ENCODE measurements around the gene INPP5A.

Gene INPP5A

GRCh38 chr10:132634241-132634946 is 96.8 kb downstream of the INPP5A start:
- DNase-seq: no peak

GRCh38 chr10:132634947-132635271 is 97.3 kb downstream of the INPP5A start:
- no peak for DNase-seq

DNA sequence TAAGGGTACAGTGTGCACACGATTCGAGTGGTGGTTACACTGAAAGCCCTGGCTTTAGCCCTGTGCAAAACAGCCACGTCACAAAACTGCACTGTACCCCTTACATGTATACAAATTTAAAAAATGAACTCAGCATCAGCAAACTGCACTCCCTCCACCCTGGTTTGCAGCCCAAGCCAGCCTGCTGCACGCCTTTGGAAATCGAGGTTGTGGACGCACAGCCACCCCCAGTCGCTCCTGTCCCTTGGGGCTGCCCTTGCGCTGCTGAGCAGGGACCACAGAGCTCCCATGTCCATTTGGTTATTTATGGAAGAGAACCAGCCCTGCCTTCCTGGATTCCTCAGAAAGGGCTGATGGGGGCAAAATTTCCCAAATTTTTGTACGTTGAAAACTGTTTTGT is 98.8 kb downstream of the INPP5A start:
- no peak for DNase-seq

- no peak for DNase-seq
Measured at GRCh38 chr10:132637477-132638129, 100.0 kb downstream of the INPP5A start.

DNA sequence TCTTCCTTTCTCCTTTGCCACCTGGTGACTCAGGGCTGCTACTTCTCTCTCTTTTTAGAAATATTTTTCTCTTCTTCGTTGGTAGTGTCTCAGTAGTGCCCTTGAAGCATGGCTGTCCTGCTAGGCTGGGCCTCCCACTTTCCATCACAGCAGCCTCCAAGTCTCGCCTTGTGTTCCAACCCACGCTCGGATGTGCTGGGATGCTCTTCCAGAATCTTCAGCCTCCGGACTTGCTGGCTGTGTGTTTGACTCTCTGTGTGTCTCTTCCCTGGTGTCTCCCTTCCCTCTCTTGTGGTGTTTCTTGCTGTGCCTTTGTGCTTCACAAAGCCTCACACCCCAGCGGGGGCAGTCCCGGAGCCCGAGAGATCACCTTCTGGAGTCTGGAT is 100.5 kb downstream of the INPP5A start:
- DNase-seq: no peak

DNA sequence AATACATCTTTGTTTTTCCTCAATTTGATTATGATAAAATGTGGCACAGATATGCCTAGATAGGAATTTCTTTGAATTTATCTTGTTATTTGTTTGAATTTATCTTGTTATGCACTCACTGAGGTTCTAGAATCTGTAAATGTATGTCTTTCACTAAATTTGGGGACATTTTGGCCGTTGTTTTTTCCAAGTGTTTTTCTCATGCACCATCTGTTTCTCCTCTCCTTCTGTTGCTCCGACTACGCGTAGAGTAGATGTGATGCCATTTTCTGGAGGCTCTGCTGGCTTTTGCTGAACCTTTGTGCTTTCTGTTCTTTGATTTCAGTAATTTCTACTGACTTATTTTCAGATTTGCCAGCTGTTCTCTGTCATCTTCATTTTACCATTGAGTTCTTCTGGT is 101.9 kb downstream of the INPP5A start:
- DNase-seq: no peak

- DNase-seq: no peak
Measured at GRCh38 chr10:132640326-132641125, 102.9 kb downstream of the INPP5A start.

DNA sequence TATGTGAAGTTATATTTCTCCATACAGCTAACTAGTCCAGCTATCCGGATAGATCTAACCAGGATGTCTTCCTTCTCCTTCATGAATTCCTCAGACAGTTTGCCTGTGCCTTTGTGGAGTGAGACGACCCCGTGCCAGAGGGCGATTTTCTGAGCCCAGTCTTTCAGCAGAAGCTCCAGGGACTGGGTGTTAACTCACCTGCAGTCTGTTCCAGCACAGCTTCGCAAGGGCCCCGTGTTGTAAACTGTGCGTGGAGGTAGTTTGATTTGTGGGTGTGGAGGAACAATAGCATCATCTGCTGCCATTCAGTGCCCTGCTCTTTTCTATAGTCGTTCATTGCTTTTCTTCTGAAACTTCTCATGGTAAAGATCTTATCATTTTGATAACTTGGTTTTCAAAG is 103.8 kb downstream of the INPP5A start:
- no peak for DNase-seq

GRCh38 chr10:132641966-132642731 is 104.6 kb downstream of the INPP5A start:
- DNase-seq: no peak

DNA sequence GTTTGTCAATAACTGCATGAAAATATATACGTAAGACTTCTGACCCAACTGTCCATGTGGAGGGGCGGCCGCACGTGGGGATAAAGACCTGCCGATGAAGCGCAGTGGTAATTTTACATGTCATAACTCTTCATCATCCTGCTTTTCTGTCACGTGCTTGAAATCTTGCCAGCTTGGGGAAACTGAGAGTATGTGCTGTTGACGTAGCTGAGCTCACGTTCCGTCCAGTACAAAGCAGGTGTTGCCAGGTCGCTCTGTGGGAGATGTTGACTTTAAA is 105.1 kb downstream of the INPP5A start:
- DNase-seq: no peak

DNA sequence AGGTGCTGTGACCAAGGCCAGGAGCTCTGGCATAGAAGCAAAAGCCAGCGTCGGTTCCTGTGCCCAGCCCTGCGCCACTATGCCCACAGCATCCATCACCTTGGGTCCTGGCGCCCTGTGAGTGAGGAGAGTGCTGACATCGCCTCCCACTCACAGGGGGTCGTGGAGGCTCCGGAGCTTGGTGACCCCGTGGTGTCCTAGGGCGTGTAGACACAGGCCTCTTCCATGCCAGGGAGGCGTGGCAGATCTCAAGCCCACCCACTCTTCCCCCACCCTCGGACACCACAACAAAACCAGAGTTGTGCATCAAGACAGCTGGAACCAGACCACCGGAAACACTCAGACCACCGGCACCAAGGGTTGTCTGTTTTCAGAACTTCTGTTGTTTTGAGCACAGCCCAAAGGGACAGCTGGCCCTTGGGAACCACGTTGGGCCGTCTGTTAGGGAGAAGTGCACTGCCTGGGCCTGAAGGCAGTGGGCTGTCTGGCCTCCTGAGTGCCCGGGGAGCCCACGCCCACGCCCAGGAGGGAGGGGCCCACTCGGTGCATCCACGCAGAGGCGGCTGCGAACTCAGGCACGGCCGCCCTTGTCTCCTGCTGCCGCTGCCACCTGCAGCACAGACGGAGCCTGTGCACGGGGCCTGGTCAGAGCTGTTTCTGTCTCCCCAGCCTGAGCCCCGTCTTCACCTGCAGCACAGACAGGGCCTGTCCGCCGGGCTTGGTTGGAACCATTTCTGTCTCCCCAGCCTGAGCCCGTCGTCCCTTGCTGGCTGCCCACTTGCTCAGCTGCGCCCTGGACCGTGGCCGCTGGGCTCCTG is 106.3 kb downstream of the INPP5A start:
- no peak for DNase-seq

DNA sequence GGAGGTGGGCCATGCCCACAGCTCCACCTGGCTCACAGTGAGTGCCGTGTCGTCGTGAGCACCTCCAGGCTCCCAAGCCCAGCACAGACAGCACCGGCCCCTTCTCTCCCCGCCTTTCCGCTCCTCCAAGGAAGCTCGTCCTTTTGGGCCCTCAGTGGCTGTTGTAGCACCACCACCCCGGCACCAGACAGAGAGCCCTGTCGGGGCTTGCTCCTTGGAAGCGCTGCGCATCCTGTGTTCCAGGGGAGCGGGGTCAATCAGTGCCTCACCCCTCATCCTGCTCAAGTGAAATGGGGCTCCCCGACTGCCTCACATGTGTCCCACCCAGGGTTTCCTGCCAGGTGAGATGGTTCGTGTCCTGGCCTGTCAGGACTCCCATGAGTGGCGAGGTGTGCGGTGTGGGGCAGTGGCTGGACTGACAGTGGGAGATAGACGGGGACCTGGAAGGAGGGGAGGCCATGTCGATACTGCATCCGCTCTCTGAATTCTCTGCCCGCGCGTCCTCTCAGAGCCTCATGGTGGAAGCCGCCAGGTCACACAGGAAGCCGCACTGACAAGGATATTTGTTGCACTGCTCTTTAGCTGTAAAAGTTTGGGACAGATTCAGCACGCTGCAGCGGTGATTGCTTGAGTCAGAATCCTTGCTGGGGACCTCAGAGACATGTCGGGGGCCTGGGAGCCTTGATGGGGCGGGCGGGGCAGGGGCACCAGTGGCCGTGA is 107.1 kb downstream of the INPP5A start:
- DNase-seq: no peak

DNA sequence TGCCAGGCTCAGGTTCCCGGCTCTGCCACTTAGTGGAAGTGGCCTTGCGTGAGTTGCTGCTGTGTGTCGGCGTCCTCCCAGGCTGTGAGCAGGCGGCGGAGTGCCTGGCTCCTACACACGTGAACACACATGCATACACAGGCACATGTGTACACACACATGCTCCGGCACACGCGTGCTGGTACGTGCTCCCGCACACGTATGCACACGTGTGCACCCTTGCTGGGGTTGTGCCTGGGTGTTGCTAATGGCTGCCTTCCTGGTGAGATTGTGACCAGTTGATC is 107.6 kb downstream of the INPP5A start:
- no peak for DNase-seq

DNA sequence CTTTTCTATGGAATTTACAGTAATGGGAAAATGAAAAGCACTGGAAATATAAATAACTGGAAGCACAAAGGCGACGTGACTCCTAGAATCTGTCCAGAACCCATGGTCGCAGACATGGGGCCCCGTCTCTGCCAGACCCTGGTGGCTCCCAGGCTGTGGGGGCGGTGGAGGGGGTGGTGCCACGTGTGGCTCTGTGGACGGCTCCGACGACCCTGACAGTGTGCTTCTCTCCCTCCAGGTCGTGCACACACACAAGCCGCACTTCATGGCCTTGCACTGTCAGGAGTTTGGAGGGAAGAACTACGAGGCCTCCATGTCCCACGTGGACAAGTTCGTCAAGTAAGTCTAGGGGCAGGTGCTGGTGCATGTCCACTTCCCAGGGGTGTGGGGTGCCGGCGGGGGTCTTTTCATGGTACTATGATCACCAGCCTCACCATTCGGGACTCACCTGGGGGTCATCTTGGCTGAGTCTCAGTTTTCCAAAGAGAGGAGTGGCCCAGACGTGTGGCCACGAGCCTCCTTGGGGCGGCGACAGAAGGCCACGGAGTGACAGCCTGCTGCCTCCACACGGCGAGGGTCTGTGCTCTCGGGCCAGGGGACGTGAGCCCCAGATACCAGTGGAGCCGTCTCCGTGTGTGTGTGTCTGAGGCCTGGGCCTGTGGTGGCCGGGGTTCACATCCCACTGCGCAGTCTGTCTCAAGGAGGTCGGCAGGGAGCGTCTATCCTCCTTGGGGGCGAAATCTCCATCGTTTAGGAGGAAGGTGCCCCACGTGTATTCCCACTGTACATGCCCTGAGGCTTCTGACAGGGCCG is 108.2 kb downstream of the INPP5A start:
- DNase-seq: no peak

DNA sequence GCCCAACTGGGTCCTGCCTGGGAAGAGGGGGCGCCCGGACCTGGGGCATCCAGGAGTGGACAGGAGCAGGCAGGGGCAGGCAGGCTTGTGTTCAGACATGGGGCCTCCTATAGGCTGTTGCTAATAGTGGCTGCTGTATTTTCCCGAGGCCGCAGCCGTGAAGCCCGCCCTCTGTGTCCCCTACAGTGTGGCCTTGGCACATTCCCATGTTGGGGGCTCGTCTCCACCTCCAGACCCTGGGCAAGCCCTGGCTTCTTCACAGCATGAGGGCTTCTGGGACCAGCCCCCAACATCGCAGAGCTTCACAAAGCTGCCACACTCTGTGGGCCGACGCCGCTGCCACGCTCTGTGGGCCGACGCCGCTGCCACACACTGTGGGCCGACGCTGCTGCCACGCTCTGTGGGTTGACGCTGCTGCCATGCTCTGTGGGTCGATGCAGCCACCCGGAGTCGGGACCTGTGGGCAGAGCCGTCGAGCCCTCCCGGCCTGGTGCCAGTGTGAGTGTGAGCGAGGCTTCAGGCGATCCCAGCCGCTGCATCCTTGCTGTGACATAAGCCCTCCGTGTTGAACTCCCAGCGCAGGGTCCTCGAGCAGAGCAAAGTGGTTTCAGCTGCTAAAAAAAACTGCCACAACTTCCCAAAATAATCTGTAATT is 109.0 kb downstream of the INPP5A start:
- no peak for DNase-seq

- DNase-seq: no peak
Measured at GRCh38 chr10:132647424-132647823, 109.8 kb downstream of the INPP5A start.

DNA sequence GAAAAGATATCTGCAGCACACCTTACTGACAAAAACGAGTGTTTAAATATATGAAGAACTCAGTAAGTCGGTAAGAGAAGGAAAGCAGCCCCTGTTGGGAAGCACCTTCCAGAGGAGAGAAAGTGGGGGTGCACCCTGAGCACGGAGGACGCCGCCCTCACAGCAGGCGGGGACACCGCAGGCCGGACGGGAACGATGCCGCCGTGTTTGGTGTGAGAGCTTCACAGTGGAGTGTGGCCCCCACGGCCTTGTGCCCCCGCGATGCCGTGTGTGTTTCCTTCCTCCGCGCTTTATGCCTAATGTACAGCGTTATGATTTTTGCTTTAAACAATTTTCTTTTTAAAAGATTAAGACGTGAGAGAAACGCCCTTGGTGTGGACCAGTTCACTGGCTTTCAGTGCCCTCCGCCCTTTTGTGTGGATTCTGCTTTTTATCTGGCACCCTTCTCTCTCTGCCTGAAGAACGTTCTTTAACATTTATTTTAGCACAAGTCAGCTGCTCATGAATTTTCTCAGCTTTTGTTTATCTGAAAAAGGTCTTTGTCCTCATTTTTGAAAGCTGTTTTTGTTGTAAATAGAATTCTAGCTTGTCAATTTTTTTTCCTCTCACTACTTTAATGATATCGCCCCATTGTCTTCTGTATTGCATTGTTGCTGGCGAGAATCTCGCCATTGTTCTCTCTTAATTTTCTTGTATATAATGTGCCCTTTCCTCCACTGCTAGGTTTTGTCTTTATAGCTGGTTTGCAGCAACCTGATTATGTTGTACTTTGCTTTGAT is 110.7 kb downstream of the INPP5A start:
- no peak for DNase-seq

- DNase-seq: no peak
Measured at GRCh38 chr10:132648851-132649528, 111.4 kb downstream of the INPP5A start.

DNA sequence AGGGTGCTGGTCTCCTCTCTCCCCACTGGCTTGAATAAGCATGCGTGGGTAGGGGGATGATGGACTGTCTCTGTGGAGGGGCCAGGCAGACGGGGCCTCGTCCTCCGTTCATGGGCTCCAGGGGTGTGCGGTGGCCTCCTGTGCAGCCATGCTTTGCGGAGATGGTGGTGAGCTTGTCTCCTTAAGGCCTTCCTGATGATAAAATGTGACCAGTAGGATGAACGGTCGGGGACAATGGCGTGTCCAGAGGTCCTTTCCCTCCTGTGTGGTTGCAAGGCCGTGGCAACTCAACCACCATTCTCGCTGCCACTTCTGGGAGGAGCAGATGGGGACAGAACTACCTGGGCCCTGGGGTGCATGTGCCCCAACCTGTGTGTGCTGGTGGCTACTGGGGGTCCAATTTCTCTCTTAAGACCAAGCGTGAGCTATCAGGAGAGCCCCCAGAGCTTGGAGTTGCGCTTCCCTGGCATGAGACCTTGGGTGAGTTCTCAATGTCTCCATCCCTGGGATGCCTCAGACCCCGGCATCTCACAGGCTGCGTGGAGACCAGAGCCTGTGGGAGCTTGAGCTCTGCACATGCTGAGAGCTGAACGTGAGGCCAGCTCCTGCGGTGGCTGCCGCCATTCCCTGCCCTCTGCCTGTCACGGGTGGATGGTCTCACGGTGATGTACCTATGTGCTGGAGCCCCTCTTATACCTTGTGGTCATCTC is 112.2 kb downstream of the INPP5A start:
- no peak for DNase-seq

Data from stimulated activated CD4-positive, alpha-beta T cell treated with anti-CD3 and anti-CD28 coated beads, Interleukin-1b, Interleukin-23, amount 100 ng/mL, for 48 hours (primary cell).